ENCODE measurements around the gene CDC45.
"Not testable (repeated sequence)": the region's sequence is repeated elsewhere in the genome, so short reads cannot be mapped to it uniquely, and the experiment has no call there.

CDC45 gene

DNA sequence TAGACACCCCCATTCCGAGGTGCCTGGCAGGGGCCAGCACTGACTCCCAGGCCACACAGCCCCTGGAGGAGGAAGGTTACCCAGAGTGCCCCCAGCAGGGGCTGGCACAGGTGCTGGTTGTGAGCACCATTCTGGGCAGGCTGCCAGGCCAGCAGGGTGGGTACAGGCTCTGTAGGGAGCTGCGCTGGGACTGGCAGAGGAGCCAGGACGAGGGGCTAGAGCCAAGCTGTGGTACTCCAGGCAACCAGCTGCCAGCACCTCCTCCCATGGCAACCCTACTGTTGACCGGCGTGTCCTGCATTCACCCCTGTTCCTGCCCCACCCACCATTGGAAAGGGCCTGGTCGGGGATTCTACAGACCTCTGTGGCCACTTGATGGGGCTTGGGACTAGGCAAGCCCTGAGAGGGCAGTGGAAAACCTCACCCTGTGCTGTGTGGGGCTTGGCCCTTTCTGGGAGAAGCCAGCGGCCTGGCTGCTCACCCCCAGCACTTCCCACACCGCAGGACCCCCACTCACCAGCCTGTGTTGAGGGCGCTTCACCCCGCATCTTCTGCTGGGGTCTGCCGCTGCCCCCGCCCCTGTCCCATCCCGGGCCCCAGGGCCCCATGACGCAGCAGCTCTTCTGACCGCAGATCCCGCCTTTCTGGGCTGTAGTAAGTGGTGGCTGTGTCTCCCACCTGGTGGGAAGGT, 42.6 kb downstream of the CDC45 start:
- Mint-ChIP-seq H3K4me1 (peaks cover 14% of the 10 kb centered on the region), H3K27ac (peak overlapping the region; percentile 62), H3K4me3 (peak overlapping the region; percentile 69), H3K9me3 (no peaks in the 10 kb centered on the region), H3K27me3 (peaks cover 13% of the 10 kb centered on the region), H3K36me3 (no peaks in the 10 kb centered on the region)

DNA sequence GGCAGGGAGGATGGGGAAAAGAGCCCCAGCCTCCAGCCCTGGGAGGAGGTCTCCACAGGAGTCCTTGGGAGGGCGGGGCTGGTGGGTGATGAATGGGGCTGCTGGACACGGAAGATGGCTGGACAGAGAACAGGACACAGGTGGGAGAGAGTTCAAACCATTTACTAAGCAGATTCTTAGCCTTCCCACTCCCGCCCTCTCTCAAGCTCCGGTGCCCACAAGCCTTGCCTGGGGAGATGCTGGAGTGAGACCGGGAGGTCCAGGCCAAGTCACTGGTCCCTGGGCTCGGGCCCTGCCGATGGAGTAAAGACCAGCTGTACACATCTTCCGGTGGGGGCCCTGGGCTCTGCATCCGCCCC, 43.1 kb downstream of the CDC45 start:
- no peaks in the 10 kb centered on the region for H3K36me3 Mint-ChIP-seq
- H3K27me3 Mint-ChIP-seq = peaks cover 13% of the 10 kb centered on the region
- H3K9me3 Mint-ChIP-seq = no peaks in the 10 kb centered on the region
- peak overlapping the region; percentile 69 for H3K4me3 Mint-ChIP-seq
- peaks cover 14% of the 10 kb centered on the region for H3K4me1 Mint-ChIP-seq
- peak overlapping the region; percentile 62 for H3K27ac Mint-ChIP-seq

DNA sequence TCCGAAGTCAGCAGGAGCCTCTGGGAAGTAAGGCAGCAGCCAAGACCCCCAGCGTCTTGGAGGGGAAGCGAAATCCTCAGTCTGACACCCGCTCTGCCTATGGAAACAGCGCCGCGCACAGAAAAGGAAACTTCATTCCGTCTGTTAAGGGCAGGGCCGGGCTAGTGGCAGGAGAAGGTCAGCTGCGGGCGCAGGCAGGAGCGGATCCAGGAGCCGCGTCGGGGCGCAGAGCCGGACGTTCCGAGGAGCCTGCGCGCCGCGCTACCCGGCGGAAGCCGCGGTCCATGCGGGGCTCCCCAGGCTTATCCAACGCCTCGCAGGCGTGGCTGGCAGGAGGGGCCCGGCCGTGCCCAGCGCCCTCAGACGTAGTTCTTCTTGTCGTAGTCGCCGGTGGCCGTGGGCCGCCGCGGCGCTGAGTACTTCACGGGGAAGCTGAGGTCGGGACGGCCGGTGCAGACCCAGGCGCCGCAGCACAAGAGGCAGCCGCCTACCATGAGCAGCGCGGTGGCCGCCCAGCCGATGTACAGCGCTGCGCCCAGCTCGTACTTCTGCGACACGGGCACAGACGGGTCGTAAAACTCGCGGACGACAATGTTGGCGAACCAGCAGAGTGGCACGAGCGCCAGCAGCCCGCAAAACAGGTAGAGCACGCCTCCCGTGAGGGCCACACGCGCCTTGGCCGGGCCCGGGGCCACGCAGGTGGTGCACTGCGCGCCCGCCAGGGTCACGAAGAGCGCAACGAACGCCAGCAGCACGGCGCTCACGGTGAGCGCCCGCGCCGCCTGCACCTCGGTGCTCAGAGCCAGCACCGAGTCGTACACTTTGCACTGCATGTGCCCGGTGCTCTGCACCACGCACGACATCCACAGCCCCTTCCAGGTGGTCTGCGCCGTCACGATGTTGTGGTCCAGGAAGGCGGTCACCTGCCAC, 43.8 kb downstream of the CDC45 start:
- H3K4me3 Mint-ChIP-seq = peak overlapping the region; percentile 70
- H3K36me3 Mint-ChIP-seq = no peaks in the 10 kb centered on the region
- H3K27ac Mint-ChIP-seq = no peak overlapping the region
- H3K27me3 Mint-ChIP-seq = peaks cover 13% of the 10 kb centered on the region
- no peaks in the 10 kb centered on the region for H3K9me3 Mint-ChIP-seq
- peaks cover 14% of the 10 kb centered on the region for H3K4me1 Mint-ChIP-seq

DNA sequence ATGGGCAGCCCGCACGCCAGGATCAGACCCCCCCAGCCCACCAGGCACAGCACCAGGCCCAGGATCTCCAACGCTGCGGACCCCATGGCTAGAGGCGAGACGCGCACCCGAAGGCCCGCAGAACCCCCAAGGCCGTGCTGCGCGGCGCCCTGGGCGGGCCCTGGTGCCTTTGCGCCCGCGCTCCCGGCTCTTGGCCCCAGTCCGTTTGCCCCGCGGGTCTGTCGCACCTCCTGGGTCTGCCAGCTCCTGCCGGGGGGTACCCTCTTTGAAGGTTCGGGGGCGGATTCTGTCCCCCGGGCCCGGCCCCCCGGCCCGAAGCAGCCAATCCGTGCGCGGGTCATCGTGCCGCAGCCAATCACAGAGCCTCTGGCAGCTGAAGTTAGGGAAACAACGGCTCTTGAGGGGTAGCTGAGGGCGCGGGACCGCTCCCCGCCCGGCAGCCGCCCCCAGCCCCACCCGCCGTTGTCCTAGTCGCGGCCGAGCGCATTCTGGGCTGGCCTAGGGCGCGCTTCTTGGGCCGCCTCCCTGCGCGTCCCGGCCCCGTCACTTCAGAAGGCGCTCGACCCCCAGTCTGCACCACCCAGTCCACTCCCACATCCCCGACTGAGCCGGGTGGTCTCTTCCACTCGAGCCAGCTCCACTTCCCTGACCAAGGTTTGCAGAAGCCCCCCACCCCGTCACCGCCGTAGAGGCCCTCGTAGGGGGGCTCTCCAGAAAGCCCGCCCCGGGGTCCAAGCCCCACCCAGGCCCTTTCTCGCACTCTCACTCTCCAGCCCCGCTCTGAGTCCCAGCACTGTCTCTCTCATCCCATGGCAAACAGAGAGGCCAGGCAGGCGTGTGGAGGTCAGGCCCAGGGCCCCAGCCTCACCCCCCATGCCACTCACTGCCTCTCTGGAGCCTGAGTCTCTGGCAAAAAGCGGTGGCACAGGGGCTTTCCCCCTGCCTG, 44.7 kb downstream of the CDC45 start, which contains the start of gene CLDN5:
Gene CLDN5, minus strand, starts transcription at position 241 of the 946 bp plus-strand sequence. Its CDS starts 155 bp downstream, at position 86.
- H3K27ac Mint-ChIP-seq = no peak within 1 kb of the TSS
- peak within 1 kb of the TSS; percentile 70 for H3K4me3 Mint-ChIP-seq
- no peaks in the 10 kb centered on the region for H3K36me3 Mint-ChIP-seq
- H3K4me1 Mint-ChIP-seq = peaks cover 14% of the 10 kb centered on the region
- H3K9me3 Mint-ChIP-seq = no peaks in the 10 kb centered on the region
- peaks cover 13% of the 10 kb centered on the region for H3K27me3 Mint-ChIP-seq

DNA sequence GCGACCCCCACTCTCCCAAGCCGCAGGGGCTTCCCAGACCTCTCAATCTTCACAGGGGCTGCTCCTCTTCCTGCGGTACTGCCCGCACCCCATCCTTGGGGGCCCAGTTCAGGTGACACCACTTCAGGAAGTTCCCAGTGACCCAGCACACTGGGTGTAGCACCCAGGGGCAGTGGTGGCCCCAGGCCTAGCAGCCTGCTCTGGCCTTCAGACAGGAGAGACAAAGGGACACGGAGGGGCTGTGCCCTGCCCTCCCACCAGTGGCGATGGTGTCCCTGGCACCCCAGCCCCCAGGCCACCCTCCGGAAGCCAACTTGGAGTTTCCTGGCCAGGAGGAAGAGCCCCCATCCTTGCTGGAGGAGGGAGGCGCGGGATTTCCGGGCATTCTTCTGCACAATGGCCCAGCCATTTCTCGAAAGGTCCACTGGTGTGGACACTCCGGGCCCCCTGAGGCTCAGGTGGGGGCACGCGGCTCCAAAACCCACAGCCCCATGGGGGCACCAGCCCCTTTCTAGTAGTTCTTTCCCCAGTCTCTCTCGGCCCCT, 45.5 kb downstream of the CDC45 start:
- no peaks in the 10 kb centered on the region for H3K36me3 Mint-ChIP-seq
- no peaks in the 10 kb centered on the region for H3K9me3 Mint-ChIP-seq
- peaks cover 13% of the 10 kb centered on the region for H3K27me3 Mint-ChIP-seq
- no peak overlapping the region for H3K27ac Mint-ChIP-seq
- peaks cover 14% of the 10 kb centered on the region for H3K4me1 Mint-ChIP-seq
- H3K4me3 Mint-ChIP-seq = peak overlapping the region; percentile 51

DNA sequence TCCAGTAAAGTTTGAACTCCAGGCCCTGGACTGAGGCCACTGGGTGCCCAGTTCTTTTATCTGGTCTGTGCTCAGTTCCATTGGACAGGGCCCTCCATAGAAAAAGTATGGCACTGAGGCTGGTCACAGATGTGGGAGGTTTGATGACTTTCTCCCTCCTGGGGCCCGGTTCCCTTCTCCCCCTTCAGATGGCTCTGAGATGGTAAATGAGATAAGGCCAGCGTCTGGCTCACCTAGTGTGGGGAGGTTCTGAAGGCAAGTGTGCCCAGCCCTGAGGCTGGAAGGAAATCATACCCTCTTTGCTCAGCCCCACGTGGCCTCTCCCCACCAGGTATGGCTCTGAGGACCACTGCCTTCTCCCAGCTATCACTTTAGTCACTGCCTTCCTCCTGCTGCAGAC, 45.9 kb downstream of the CDC45 start:
- H3K4me3 Mint-ChIP-seq = no peak overlapping the region
- no peaks in the 10 kb centered on the region for H3K36me3 Mint-ChIP-seq
- H3K27me3 Mint-ChIP-seq = peaks cover 13% of the 10 kb centered on the region
- H3K27ac Mint-ChIP-seq = no peak overlapping the region
- peaks cover 14% of the 10 kb centered on the region for H3K4me1 Mint-ChIP-seq
- no peaks in the 10 kb centered on the region for H3K9me3 Mint-ChIP-seq

DNA sequence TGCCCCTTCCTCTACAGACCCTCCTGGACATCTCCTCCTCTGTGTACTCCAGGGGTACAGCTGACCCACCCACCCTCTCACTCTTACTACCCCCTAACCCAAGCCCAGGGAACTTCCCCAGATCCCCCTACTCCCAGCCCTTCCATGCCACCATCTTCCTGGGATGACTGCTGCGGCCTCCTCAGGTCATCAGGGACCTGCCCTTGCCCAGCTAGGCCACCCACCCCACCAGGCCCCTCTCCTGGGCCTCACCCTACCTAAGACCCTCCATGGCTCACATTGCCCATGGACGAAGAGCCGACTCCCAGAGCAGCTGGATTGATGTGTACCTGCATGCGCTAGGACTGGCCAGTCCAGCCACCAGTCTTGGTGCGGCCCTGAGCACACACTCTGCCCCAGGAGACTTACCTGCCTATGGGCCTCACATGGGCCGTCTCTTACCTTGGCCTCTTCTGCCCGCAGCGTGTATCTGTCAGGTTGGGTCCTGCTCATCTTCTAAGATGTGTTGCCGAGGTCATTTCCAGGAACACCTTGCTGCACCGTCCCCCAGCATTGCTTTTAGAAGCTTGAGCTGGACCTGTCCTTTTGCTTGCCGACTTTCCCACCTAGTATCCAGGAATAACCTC, 46.5 kb downstream of the CDC45 start:
- Mint-ChIP-seq H3K27me3 (peaks cover 13% of the 10 kb centered on the region), H3K9me3 (no peaks in the 10 kb centered on the region), H3K4me3 (no peak overlapping the region), H3K27ac (no peak overlapping the region), H3K36me3 (no peaks in the 10 kb centered on the region), H3K4me1 (peaks cover 14% of the 10 kb centered on the region)

DNA sequence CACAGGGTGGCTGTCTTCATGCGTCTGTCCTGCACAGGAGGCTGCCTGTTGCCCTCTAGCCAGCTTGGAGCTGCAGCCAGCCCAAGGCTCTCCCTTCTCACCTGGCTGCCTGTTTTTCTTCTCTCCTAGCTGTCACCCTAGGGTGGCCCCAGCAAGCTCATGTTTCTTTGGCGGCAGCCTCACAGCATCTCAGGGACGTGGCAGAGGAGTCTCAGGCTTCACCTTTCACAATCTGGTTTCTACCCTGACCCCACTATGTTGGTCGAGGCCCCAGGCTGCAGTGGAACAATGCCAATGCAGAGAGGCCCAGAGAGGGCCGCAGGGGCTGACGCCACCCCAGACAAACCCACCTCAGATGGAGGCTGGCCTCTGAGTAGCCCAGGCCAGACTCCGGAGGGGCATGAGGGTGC, 47.0 kb downstream of the CDC45 start:
- H3K4me1 Mint-ChIP-seq = peaks cover 14% of the 10 kb centered on the region
- H3K27ac Mint-ChIP-seq = no peak overlapping the region
- no peaks in the 10 kb centered on the region for H3K9me3 Mint-ChIP-seq
- H3K27me3 Mint-ChIP-seq = peaks cover 13% of the 10 kb centered on the region
- no peak overlapping the region for H3K4me3 Mint-ChIP-seq
- H3K36me3 Mint-ChIP-seq = no peaks in the 10 kb centered on the region

DNA sequence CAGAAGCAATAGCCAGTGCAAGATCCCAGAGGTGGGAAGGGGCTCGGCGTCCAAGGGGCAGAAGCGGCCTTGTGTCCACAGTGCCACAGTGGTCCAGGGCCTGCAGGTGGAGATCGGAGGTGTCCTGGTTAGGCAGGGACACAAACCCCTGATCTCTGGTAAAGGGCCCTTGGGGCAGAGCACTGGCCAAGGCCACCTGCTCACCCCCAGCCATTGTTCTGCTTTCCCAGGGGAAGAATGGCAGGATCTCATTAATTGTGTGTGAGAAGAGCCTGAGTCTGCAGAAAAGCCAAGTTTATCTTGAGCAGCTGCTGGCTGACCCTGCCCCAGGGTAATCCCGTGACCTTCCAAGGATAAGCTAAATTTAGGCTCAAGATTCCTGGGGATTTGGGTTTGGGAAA, 47.6 kb downstream of the CDC45 start:
- peaks cover 14% of the 10 kb centered on the region for H3K4me1 Mint-ChIP-seq
- H3K36me3 Mint-ChIP-seq = no peaks in the 10 kb centered on the region
- peaks cover 13% of the 10 kb centered on the region for H3K27me3 Mint-ChIP-seq

DNA sequence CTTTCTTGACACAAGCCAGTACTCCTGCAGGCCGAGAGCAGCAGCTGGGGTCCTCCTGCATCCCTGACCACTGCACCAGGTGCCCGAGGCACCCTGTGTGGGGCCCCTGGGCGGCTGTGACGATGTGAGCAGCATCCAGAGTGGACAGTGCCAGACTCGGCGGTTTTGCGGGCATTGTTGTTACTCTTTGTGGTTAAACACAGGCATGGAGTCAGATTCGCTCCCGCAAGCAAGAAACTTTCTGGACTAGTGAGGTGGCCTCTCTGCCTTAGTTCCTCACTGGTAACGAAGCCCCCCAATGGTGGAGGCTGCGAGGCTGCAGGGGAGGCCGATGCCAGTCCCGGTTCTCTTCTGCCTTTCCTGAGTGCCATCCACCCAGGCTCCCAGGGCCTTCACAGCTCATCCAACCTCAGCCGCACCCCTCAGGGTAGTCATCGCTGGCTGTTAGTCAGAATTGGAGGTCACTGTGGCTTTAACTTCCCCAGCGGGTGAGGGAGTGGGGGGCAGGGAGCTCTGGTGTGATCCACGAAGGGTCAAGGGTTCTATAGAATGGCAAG, 48.2 kb downstream of the CDC45 start:
- Mint-ChIP-seq H3K4me3 (no peak overlapping the region), H3K9me3 (no peaks in the 10 kb centered on the region), H3K4me1 (peaks cover 11% of the 10 kb centered on the region), H3K27me3 (peaks cover 11% of the 10 kb centered on the region), H3K36me3 (no peaks in the 10 kb centered on the region), H3K27ac (no peak overlapping the region)

More for the DNA sequence above, 47.6 kb downstream of the CDC45 start:
- no peak overlapping the region for H3K27ac Mint-ChIP-seq
- no peak overlapping the region for H3K4me3 Mint-ChIP-seq
- H3K9me3 Mint-ChIP-seq = no peaks in the 10 kb centered on the region

DNA sequence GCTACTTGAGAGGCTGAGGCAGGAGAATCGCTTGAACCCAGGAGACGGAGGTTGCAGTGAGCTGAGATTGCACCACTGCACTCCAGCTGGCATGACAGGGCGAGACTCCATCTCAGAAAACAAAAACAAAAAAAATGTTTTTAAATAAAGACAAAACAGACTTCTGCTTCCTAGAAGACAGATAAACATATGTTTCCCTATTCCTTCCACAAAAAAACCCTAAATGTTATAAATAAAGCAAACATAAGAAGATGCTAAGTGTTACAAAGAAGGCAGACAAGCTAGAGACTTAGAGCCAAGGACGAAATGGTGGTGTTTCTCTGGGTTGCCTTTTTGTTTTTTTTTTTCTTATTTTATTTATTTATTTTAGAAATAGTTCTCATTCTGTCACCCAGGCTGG, 50.1 kb downstream of the CDC45 start:
- H3K27ac Mint-ChIP-seq = no peak overlapping the region
- H3K9me3 Mint-ChIP-seq = no peaks in the 10 kb centered on the region
- no peak overlapping the region for H3K4me3 Mint-ChIP-seq

DNA sequence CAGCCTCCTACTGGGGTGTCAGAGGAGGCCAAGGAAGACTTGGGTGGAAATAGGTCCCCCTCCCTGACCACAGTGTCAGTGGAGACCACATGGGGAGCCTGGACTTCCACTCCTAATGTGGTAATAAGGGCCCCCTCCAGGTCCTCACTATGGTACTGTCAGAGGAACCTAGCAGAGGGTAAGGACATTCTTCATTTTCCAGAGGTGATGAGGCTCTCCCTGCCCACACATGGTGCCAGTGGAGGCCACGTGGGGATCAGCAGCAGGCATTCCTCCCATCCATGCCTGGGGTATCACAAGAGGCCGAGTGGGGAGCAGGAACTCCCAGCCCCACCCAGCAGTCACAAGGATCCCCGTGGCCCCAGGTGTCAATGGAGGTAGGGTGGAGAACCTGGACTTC, 51.0 kb downstream of the CDC45 start:
- Mint-ChIP-seq H3K36me3 (no peaks in the 10 kb centered on the region), H3K4me1 (no peaks in the 10 kb centered on the region), H3K27ac (no peak overlapping the region), H3K4me3 (no peak overlapping the region), H3K9me3 (no peaks in the 10 kb centered on the region), H3K27me3 (peaks cover 5% of the 10 kb centered on the region)

More for the DNA sequence above, 50.1 kb downstream of the CDC45 start:
- Mint-ChIP-seq H3K27me3 (peaks cover 9% of the 10 kb centered on the region), H3K4me1 (peaks cover 3% of the 10 kb centered on the region), H3K36me3 (no peaks in the 10 kb centered on the region)

DNA sequence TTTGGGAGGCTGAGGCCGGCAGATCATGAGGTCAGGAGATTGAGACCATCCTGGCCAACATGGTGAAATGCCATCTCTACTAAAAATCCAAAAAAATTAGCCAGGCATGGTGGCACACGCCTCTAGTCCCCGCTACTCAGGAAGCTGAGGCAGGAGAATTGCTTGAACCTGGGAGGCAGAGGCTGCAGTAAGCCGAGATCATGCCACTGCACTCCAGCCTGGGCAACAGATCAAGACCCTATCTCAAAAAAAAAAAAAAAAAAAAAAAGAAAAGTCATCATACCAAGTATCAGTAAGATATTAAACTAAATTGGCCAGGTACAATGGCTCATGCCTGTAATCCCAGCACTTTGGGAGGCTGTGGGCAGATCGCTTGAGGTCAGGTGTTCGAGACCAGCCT, 51.6 kb downstream of the CDC45 start:
- H3K4me1 Mint-ChIP-seq, H3K27me3 Mint-ChIP-seq, H3K4me3 Mint-ChIP-seq, H3K27ac Mint-ChIP-seq, H3K9me3 Mint-ChIP-seq, H3K36me3 Mint-ChIP-seq: not testable (repeated sequence)

DNA sequence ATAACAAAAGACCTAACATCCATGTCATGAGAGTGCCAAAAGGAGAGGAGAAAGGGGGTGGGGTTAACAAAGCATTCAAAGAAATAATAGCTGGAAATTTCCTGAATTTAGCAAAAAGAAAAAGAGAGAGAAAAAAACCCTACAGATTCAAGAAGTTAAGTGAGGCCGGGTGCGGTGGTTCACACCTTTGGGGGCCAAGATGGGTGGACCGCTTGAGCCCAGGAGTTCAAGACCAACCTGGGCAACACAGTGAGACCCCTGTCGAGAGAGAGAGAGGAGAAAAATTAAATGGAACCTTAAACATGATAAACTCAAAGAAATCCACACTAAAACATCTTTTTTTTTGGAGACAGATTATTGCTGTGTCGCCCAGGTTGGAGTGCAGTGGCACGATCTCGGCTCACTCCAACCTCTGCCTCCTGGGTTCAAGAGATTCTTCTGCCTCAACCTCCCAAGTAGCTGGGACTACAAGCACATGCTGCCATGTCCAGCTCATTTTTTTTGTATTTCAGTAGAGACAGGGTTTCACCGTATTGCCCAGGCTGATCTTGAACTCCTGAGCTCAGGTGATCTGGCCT, 53.4 kb downstream of the CDC45 start:
- Mint-ChIP-seq H3K4me3 (no peak overlapping the region), H3K9me3 (no peaks in the 10 kb centered on the region), H3K36me3 (no peaks in the 10 kb centered on the region), H3K4me1 (no peaks in the 10 kb centered on the region), H3K27me3 (no peaks in the 10 kb centered on the region), H3K27ac (no peak overlapping the region)
